HL-60 (cell line): ENCODE data around the gene OR5A1.

Experiments used
- DNase-seq, 2 experiments: peaks; one replicate each; pipeline ENCODE4 v3.0.0-alpha.2; 2010 to 2020; ENCODE audit warnings: low read depth in 1 of 2, low spot score in 1 of 2
- H3K27ac ChIP-seq: fragments of 250-450 bp; sonication (Bioruptor Pico); replicated peaks from 2 replicates; pipeline ENCODE4 v1.5.1; 2020; ENCODE audit warnings: mild to moderate bottlenecking, moderate library complexity
- H3K27me3 ChIP-seq: fragments of 250-450 bp; sonication (Bioruptor Pico); 2 replicates; pipeline ENCODE4 v1.5.1; 2021; ENCODE audit warnings: mild to moderate bottlenecking, moderate library complexity; ENCODE audit not compliant: insufficient read depth, poor library complexity, severe bottlenecking
- H3K4me3 ChIP-seq: replicated peaks from 2 replicates; pipeline ENCODE4 v1.5.1; 2011; ENCODE audit warnings: mild to moderate bottlenecking, control low read depth, low read length; ENCODE audit not compliant: insufficient read depth
- GABPA ChIP-seq: IDR thresholded peaks from 2 replicates; pipeline ENCODE4 v1.6.1; 2012; ENCODE audit warnings: low read depth
- POLR2AphosphoS5 ChIP-seq: IDR thresholded peaks from 2 replicates; pipeline ENCODE4 v1.6.1; 2012; ENCODE audit warnings: low read depth
- SPI1 ChIP-seq: IDR thresholded peaks from 2 replicates; pipeline ENCODE4 v1.6.1; 2012; ENCODE audit warnings: low read depth, mild to moderate bottlenecking, borderline replicate concordance
- TF ChIP-seq, protein P1 (sequence below): IDR thresholded peaks from one replicate; pipeline ENCODE4 v1.5.1; 2011; ENCODE audit warnings: low read length, control low read depth, inconsistent platforms; ENCODE audit not compliant: insufficient read depth
- TF ChIP-seq, protein P2 (sequence below): IDR thresholded peaks from 2 replicates; pipeline ENCODE4 v1.6.1; 2012; ENCODE audit warnings: low read depth; ENCODE audit not compliant: insufficient replicate concordance

OR5A1 gene

DNA sequence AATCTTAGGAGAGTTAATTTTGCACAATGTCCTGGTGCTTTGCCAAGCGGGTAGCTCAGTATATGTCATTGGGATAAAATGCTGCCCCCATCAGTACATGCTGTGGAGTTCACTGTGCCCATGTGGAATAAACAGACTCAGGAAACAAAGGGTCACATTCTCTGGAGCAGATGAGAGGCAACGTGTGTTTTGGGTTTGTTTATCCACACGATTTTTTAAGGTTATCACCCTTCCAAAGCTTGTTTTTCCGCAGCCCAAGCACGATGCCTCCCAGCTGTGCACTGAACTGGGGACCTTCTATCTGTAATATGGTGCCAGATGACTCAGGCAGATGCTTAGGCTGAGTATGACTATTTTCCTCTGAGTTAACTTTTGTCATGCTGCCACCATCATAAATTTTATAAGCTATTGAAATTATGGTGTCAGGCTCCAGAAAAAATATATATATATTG is 26.9 kb downstream of the OR5A1 start:
- Histone ChIP-seq H3K27me3 (no peaks in the 10 kb centered on the region), H3K4me3 (no peak overlapping the region), H3K27ac (no peak overlapping the region)
- TF ChIP-seq SPI1 (no peak), GABPA (no peak), POLR2AphosphoS5 (no peak)
- TF ChIP-seq, protein P1, sequence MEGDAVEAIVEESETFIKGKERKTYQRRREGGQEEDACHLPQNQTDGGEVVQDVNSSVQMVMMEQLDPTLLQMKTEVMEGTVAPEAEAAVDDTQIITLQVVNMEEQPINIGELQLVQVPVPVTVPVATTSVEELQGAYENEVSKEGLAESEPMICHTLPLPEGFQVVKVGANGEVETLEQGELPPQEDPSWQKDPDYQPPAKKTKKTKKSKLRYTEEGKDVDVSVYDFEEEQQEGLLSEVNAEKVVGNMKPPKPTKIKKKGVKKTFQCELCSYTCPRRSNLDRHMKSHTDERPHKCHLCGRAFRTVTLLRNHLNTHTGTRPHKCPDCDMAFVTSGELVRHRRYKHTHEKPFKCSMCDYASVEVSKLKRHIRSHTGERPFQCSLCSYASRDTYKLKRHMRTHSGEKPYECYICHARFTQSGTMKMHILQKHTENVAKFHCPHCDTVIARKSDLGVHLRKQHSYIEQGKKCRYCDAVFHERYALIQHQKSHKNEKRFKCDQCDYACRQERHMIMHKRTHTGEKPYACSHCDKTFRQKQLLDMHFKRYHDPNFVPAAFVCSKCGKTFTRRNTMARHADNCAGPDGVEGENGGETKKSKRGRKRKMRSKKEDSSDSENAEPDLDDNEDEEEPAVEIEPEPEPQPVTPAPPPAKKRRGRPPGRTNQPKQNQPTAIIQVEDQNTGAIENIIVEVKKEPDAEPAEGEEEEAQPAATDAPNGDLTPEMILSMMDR = no peak
- TF ChIP-seq, protein P2, sequence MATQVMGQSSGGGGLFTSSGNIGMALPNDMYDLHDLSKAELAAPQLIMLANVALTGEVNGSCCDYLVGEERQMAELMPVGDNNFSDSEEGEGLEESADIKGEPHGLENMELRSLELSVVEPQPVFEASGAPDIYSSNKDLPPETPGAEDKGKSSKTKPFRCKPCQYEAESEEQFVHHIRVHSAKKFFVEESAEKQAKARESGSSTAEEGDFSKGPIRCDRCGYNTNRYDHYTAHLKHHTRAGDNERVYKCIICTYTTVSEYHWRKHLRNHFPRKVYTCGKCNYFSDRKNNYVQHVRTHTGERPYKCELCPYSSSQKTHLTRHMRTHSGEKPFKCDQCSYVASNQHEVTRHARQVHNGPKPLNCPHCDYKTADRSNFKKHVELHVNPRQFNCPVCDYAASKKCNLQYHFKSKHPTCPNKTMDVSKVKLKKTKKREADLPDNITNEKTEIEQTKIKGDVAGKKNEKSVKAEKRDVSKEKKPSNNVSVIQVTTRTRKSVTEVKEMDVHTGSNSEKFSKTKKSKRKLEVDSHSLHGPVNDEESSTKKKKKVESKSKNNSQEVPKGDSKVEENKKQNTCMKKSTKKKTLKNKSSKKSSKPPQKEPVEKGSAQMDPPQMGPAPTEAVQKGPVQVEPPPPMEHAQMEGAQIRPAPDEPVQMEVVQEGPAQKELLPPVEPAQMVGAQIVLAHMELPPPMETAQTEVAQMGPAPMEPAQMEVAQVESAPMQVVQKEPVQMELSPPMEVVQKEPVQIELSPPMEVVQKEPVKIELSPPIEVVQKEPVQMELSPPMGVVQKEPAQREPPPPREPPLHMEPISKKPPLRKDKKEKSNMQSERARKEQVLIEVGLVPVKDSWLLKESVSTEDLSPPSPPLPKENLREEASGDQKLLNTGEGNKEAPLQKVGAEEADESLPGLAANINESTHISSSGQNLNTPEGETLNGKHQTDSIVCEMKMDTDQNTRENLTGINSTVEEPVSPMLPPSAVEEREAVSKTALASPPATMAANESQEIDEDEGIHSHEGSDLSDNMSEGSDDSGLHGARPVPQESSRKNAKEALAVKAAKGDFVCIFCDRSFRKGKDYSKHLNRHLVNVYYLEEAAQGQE = no peak
- no peak for DNase-seq

DNA sequence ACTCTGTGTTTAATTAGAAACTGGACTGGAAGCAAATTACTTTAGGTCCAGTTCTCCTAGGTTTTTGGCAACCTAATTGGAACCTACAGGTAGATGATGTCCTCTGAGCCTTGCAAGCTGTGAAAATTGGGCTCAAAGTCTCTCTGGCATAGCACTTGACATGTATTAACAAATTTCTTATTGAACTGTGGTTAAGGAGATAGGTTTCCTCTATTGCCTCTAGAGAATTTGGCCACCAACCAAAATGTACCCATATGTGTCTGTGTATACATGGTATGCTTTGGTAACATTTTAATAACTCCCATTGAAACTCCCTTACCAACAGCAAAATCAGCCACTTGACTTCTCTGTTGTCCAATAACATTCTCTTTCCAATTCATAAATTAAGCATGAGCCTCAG is 36.7 kb downstream of the OR5A1 start, which contains the start of gene OR4D10:
Gene OR4D10 (plus strand): TSS at position 301 of the 400 bp plus-strand sequence. CDS start 4,115 bp downstream, outside the sequence.
- H3K27ac ChIP-seq = no peak within 1 kb of the TSS
- H3K4me3 ChIP-seq = no peak within 1 kb of the TSS
- peaks cover 3% of the 10 kb centered on the region for H3K27me3 ChIP-seq
- no peak for TF ChIP-seq POLR2AphosphoS5
- no peak for DNase-seq

DNA sequence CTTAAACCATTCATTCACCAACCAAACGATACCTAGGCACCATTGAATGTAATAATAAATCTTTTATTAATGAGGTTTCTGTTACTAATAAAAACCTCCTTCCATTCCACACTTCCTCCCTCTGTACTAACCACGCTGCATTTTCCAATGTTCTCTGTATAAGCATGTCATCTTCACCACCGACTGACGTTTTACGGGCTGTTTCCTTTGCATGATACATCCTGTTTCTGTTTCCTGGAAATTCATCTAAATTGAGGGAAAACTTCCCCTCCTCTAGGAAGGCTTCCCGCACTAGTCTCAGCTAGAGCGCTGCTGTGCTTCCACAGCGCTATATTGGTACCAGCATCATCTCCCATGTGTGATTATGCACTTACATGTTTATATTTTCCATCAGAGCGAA is 38.9 kb downstream of the OR5A1 start:
- H3K27ac ChIP-seq = no peak overlapping the region
- no peak for DNase-seq
- TF ChIP-seq GABPA (no peak), SPI1 (no peak), POLR2AphosphoS5 (no peak)
- TF ChIP-seq, protein P2 = no peak
- TF ChIP-seq, protein P1 = no peak
- no peak overlapping the region for H3K4me3 ChIP-seq
- H3K27me3 ChIP-seq = peaks cover 3% of the 10 kb centered on the region

DNA sequence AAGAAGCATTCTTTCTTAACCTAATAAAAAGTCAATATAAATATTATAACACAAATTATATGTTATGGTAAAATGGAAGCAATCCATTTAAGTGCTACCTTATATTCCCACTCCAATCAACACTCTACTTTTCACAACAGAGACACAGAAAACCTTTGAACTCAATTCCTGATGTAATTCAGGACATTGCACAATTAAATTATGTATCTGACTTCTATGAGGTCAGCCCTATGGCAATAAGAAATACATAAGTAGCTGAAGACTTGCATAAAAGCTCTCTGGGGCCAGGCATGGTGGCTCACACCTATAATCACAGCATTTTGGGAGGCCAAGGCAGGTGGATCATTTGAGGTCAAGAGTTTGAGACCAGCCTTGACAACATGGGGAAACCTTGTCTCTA is 43.6 kb downstream of the OR5A1 start:
- H3K27ac ChIP-seq = no peak overlapping the region
- DNase-seq = peak in 1 of 2 experiments; percentile 3
- H3K27me3 ChIP-seq = peaks cover 3% of the 10 kb centered on the region
- TF ChIP-seq SPI1 = no peak
- TF ChIP-seq, protein P2 = no peak
- TF ChIP-seq, protein P1 = no peak
- TF ChIP-seq GABPA = no peak
- no peak for TF ChIP-seq POLR2AphosphoS5
- H3K4me3 ChIP-seq = no peak overlapping the region
